ENCODE data around the gene WWC2. TPM values are rescaled to one million over a fixed set of nuclear protein-coding genes. Genes with fewer than 3 reads are reported as not detected.
"Not testable (repeated sequence)": the region's sequence is repeated elsewhere in the genome, so short reads cannot be mapped to it uniquely, and the experiment has no call there.

WWC2 gene
- total and polyA plus RNA-seq, 11 donors = 5.4 to 43.0 (median 33.8) TPM

DNA sequence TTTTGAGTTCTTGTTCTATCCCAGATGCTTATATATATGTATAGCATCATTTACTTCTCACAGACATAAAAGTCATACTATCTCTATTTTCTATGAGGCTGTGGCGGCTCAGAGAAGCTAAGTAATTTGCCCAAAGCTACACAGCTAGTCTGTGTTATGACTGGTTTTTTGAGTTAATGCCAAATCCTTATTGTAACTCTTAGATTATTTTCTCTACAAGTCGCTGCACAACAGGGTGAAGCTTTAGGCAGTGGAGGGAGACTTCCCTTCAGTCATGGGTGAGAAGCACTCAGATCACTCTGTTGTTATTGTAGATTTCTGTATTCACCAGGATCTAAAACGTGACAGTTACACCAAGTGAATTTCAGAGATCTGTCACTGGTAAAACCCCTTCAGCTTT, 48.1 kb downstream of the WWC2 start:
- Histone ChIP-seq H3K27ac (peak overlapping the region in 1 of 12 donors; percentile 9), H3K4me3 (no peak overlapping the region), H3K27me3 (no peaks in the 10 kb centered on the region), H3K9me3 (peaks cover 0 to 5% (median 0%) of the 10 kb centered on the region in 12 donors), H3K36me3 (no peaks in the 10 kb centered on the region), H3K4me1 (peaks cover 6 to 62% (median 40%) of the 10 kb centered on the region in 12 donors)
- TF ChIP-seq, protein P1, sequence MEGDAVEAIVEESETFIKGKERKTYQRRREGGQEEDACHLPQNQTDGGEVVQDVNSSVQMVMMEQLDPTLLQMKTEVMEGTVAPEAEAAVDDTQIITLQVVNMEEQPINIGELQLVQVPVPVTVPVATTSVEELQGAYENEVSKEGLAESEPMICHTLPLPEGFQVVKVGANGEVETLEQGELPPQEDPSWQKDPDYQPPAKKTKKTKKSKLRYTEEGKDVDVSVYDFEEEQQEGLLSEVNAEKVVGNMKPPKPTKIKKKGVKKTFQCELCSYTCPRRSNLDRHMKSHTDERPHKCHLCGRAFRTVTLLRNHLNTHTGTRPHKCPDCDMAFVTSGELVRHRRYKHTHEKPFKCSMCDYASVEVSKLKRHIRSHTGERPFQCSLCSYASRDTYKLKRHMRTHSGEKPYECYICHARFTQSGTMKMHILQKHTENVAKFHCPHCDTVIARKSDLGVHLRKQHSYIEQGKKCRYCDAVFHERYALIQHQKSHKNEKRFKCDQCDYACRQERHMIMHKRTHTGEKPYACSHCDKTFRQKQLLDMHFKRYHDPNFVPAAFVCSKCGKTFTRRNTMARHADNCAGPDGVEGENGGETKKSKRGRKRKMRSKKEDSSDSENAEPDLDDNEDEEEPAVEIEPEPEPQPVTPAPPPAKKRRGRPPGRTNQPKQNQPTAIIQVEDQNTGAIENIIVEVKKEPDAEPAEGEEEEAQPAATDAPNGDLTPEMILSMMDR (IDR thresholded peaks at IDR 0.05) = no peak
- TF ChIP-seq POLR2A (IDR thresholded peaks at IDR 0.05) = no peak
- ATAC-seq (no peak), DNase-seq (no peak)
- intact Hi-C loops (cut with DNase I) = loop anchor here in 1 of 10 donors (5.0 kb wide), 1 partner anchor 50 kb away; the partner anchor contains the start of gene WWC2
- 69 to 71% (median 70%) methylated on average over 3 of the region's 3 CpGs for WGBS, 4 donors

DNA sequence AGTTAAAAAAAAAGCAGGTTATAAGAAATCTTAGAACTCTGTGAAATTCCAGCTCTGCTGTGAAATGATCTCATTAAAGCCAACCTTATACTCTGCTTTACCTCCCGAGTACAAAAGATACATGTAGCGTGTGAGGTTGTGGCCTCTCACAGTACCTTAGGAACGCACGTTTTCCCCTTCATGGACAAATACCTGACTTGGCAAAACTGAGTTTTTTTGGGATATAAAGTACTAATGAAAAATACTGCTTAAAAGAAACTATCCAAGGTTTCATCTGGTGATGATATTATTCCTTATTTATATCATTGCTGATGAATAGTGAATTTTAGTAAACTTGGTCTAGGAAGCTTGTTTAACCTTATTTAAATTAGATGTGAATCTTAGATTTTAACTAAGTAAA, 48.9 kb downstream of the WWC2 start:
- ATAC-seq (no peak), DNase-seq (no peak)
- Histone ChIP-seq H3K36me3 (no peaks in the 10 kb centered on the region), H3K9me3 (peaks cover 0 to 5% (median 0%) of the 10 kb centered on the region in 12 donors), H3K4me3 (no peak overlapping the region), H3K27me3 (no peaks in the 10 kb centered on the region), H3K4me1 (peaks cover 6 to 55% (median 32%) of the 10 kb centered on the region in 12 donors), H3K27ac (no peak overlapping the region)
- WGBS, 4 donors = 85 to 96% (median 91%) methylated on average over 4 of the region's 4 CpGs
- TF ChIP-seq, protein P1 (IDR thresholded peaks at IDR 0.05) = no peak
- no peak for TF ChIP-seq POLR2A (IDR thresholded peaks at IDR 0.05)
- intact Hi-C loops (cut with DNase I) = loop anchor here in 1 of 10 donors (5.0 kb wide), 1 partner anchor 51 kb away; the partner anchor contains the start of gene WWC2

DNA sequence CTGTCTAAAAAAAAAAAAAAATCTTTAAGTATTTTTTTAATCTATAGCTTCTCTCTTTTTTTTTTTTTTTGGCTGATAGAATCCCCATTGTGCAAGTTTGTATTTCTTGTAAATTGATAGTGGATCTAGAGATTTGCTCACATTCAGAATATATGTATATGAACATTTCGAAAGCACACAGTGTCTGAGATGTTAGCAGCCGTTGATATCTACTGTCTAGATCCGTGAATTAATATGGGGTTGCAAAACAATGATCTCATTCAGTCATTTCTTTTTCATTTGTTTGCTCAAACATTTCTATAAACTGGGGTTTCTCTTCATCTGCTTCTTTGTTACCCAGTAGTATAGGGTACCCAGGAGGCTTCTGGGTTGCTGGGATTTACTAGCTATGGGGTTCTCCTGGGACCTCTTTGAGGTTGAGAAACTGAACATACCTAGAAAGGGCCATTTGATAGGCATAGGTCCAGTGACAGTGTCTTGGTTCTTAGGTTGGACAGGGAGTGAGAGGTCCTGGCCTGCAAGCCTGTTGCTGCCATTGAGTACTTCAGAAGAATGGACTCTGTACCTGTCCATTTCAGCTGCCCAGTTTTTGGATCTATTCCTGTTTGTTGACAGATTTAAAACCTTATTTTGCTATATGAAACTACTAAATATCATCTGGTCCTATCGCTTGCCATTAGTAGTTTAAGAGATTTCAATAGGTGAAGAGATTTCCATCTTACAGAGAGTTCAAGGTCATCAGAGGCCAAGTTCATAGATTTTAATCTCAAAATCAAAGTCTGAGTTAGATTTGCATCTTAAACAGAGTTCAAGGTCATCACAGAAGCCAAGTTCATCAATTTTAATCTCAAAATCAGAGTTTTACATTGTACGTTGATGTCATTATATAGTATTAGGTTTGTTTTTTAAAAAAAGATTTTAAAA, 50.8 kb downstream of the WWC2 start:
- H3K36me3 ChIP-seq = no peaks in the 10 kb centered on the region
- WGBS, 4 donors = 92 to 94% (median 93%) methylated on average over 5 of the region's 5 CpGs
- DNase-seq (no peak), ATAC-seq (no peak)
- peaks cover 0 to 5% (median 0%) of the 10 kb centered on the region in 12 donors for H3K9me3 ChIP-seq
- no peak for TF ChIP-seq POLR2A (IDR thresholded peaks at IDR 0.05)
- TF ChIP-seq, protein P1 (IDR thresholded peaks at IDR 0.05) = no peak
- no peak overlapping the region for H3K4me3 ChIP-seq
- no peak overlapping the region for H3K27ac ChIP-seq
- H3K27me3 ChIP-seq = no peaks in the 10 kb centered on the region
- intact Hi-C loops (cut with DNase I) = loop anchor here in 1 of 10 donors (5.0 kb wide), 1 partner anchor 53 kb away; the partner anchor contains the start of gene WWC2
- peaks cover 6 to 52% (median 27%) of the 10 kb centered on the region in 12 donors for H3K4me1 ChIP-seq

DNA sequence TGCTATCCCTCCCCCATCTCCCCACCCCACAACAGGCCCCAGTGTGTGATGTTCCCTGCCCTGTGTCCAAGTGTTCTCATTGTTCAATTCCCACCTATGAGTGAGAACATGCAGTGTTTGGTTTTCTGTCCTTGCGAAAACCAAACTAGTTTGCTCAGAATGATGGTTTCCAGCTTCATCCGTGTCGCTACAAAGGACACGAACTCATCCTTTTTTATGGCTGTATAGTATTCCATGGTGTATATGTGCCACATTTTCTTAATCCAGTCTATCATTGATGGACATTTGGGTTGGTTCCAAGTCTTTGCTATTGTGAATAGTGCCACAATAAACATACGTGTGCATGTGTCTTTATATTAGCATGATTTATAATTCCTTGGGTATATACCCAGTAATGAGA, 51.6 kb downstream of the WWC2 start:
- H3K27me3 ChIP-seq; H3K36me3 ChIP-seq; H3K9me3 ChIP-seq; intact Hi-C loops (cut with DNase I); ATAC-seq; DNase-seq; H3K4me3 ChIP-seq; H3K27ac ChIP-seq: not testable (repeated sequence)
- WGBS, 4 donors = 97 to 99% (median 98%) methylated on average over 5 of the region's 5 CpGs
- H3K4me1 ChIP-seq = peaks cover 6 to 51% (median 23%) of the 10 kb centered on the region in 12 donors

DNA sequence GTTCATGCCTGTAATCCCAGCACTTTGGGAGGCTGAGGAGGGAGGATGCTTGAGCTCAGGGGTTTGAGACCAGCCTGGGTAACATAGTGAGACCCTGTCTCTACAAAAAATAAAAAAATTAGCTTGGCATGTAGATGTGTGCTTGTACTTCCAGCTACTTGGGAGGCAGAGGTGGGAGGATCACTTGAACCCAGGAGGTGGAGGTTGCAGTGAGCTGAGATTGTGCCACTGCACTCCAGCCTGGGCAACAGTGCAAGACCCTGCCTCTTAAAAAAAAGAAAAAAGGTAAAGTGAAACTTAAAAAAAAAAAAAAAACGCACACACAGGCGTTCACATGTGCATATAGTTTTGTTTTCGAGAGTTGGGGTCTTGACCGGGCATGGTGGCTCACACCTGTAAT, 53.2 kb downstream of the WWC2 start:
- H3K9me3 ChIP-seq; H3K27me3 ChIP-seq; ATAC-seq; H3K4me3 ChIP-seq; DNase-seq; H3K36me3 ChIP-seq; intact Hi-C loops (cut with DNase I); H3K27ac ChIP-seq: not testable (repeated sequence)
- H3K4me1 ChIP-seq = peaks cover 0 to 43% (median 10%) of the 10 kb centered on the region in 12 donors
- 95 to 98% (median 96%) methylated on average over 4 of the region's 4 CpGs for WGBS, 4 donors
